Hepatocyte (in vitro differentiated cells): ENCODE results near the gene ALDH18A1. TPM values are rescaled to one million over a fixed set of nuclear protein-coding genes. Genes with fewer than 3 reads are reported as not detected.
A peak's percentile ranks its signal among the peaks of the same experiment; 100 is the strongest.
"Not testable (repeated sequence)": the region's sequence is repeated elsewhere in the genome, so short reads cannot be mapped to it uniquely, and the experiment has no call there.

Experiments
- DNase-seq: peaks from one replicate; pipeline ENCODE4 v3.0.0-alpha.2; 2016; ENCODE audit warnings: low spot score
- H2AFZ ChIP-seq: fragments of 200-600 bp; sonication (generic); 2 replicates; pipeline ENCODE4 v1.6.0; 2016; ENCODE audit warnings: antibody characterized with exemption, mild to moderate bottlenecking
- H3K27ac ChIP-seq: fragments of 200-600 bp; sonication (generic); 2 replicates; pipeline ENCODE4 v1.5.1; 2016; ENCODE audit warnings: mild to moderate bottlenecking
- H3K27me3 ChIP-seq: fragments of 200-600 bp; sonication (generic); 2 replicates; pipeline ENCODE4 v1.6.1; 2016
- H3K36me3 ChIP-seq: fragments of 200-600 bp; sonication (generic); replicated peaks from 2 replicates; pipeline ENCODE4 v1.5.1; 2016; ENCODE audit warnings: low read depth; ENCODE audit not compliant: insufficient read depth
- H3K4me1 ChIP-seq: fragments of 200-600 bp; sonication (generic); 2 replicates; pipeline ENCODE4 v1.5.1; 2016; ENCODE audit warnings: mild to moderate bottlenecking, moderate library complexity; ENCODE audit not compliant: insufficient read depth
- H3K4me2 ChIP-seq: fragments of 200-600 bp; sonication (generic); 2 replicates; pipeline ENCODE4 v1.6.0; 2016
- H3K4me3 ChIP-seq: fragments of 200-600 bp; sonication (generic); 2 replicates; pipeline ENCODE4 v1.5.1; 2016; ENCODE audit warnings: mild to moderate bottlenecking
- H3K79me2 ChIP-seq: fragments of 200-600 bp; sonication (generic); 2 replicates; pipeline ENCODE4 v1.6.0; 2017; ENCODE audit warnings: mild to moderate bottlenecking
- H3K9me2 ChIP-seq: fragments of 200-600 bp; sonication (generic); replicated peaks from 2 replicates; pipeline ENCODE4 v1.6.0; 2017; ENCODE audit warnings: mild to moderate bottlenecking; ENCODE audit not compliant: insufficient read depth
- H3K9me3 ChIP-seq: fragments of 200-600 bp; sonication (generic); 2 replicates; pipeline ENCODE4 v1.5.1; 2016; ENCODE audit warnings: low read depth, mild to moderate bottlenecking
- H4K20me1 ChIP-seq: fragments of 200-600 bp; sonication (generic); 2 replicates; pipeline ENCODE4 v1.6.0; 2016; ENCODE audit warnings: mild to moderate bottlenecking; ENCODE audit not compliant: insufficient read depth, poor library complexity, severe bottlenecking
- EZH2 ChIP-seq: fragments of 200-600 bp; sonication (generic); IDR thresholded peaks from 2 replicates; pipeline ENCODE4 v1.6.1; 2016; ENCODE audit warnings: antibody characterized with exemption, mild to moderate bottlenecking, borderline replicate concordance
- EZH2phosphoT487 ChIP-seq: fragments of 200-600 bp; sonication (generic); IDR thresholded peaks from one replicate; pipeline ENCODE4 v1.6.1; 2018; ENCODE audit warnings: antibody characterized with exemption, mild to moderate bottlenecking, low read depth, moderate library complexity; ENCODE audit not compliant: unreplicated experiment, severe bottlenecking
- WGBS: methylation state at CpG from one replicate; pipeline ENCODE4 v1.1.6; 2016; ENCODE audit warnings: low lambda C conversion rate; ENCODE audit errors: missing lambda C conversion rate; 5-methylcytosine and 5-hydroxymethylcytosine counted together
- polyA plus RNA-seq: library from polyadenylated mRNA; unstranded; fragments of >200 nt; fragmentation: Nextera tagmentation; extraction: Ambion mirVana; gene quantifications from 2 replicates; pipeline ENCODE4 v1.2.1, GENCODE V29; 2016
- total RNA-seq: library from RNA; depleted of rRNA; stranded (reverse); fragments of >200 nt; gene quantifications from 2 replicates; pipeline ENCODE4 v1.2.3, GENCODE V29; 2014
- TF ChIP-seq, protein P1 (sequence below): fragments of 200-600 bp; sonication (generic); IDR thresholded peaks from 2 replicates; pipeline ENCODE4 v1.5.1; 2016; ENCODE audit warnings: antibody characterized with exemption, mild to moderate bottlenecking; ENCODE audit not compliant: poor library complexity

Gene ALDH18A1
- total and polyA plus RNA-seq, 2 experiments from 2014 or later: 105 to 136 TPM

DNA sequence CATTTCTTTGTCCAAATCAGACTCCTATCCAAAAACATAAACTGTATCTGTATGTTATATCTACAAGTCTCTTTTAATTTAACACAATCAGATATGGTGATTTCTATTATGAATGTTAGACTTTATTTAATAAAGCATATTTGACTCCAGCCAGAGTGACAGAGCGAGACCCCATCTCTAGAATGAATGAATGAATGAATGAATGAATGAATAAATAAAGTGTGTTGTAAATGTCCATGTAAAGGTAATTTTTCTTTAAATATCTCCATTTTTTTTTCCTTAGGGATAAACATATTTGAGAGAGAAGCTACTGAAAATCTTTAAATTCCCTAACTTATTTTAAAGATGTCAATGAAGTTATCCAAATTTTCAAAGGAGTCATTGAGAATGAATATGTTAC is 18.1 kb upstream of the ALDH18A1 start:
- H2AFZ ChIP-seq: no peak overlapping the region
- H3K36me3 ChIP-seq: no peaks in the 10 kb centered on the region
- no peaks in the 10 kb centered on the region for H4K20me1 ChIP-seq

DNA sequence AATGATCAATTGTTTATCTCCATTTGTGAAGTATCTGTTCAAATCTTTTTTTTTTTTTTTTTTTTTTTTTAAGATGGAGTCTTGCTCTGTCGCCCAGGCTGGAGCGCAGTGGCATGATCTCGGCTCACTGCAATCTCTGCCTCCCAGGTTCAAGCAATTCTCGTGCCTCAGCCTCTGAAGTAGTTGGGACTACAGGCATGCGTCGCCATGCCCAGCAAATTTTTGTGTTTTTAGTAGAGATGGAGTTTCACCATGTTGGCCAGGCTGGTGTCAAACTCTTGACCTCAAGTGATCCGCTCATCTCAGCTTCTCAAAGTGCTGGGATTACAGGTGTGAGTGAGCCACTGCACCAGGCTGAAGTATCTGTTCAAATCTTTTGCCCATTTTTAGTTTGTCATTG is 16.1 kb upstream of the ALDH18A1 start:
- DNase-seq, H2AFZ ChIP-seq, H3K27me3 ChIP-seq, H3K9me2 ChIP-seq, H3K36me3 ChIP-seq, H3K4me2 ChIP-seq, H3K9me3 ChIP-seq, H3K79me2 ChIP-seq, H3K4me1 ChIP-seq, H3K4me3 ChIP-seq, H3K27ac ChIP-seq, H4K20me1 ChIP-seq: not testable (repeated sequence)
- 96% methylated on average over 7 of the region's 7 CpGs for WGBS

More for the DNA sequence above, 18.1 kb upstream of the ALDH18A1 start:
- no peak overlapping the region for H3K4me3 ChIP-seq
- no peaks in the 10 kb centered on the region for H3K27me3 ChIP-seq
- DNase-seq: no peak
- no peaks in the 10 kb centered on the region for H3K9me3 ChIP-seq
- WGBS: 97% methylated on average over 1 of the region's 1 CpG
- no peak overlapping the region for H3K4me2 ChIP-seq
- no peaks in the 10 kb centered on the region for H3K9me2 ChIP-seq
- TF ChIP-seq, protein P1, sequence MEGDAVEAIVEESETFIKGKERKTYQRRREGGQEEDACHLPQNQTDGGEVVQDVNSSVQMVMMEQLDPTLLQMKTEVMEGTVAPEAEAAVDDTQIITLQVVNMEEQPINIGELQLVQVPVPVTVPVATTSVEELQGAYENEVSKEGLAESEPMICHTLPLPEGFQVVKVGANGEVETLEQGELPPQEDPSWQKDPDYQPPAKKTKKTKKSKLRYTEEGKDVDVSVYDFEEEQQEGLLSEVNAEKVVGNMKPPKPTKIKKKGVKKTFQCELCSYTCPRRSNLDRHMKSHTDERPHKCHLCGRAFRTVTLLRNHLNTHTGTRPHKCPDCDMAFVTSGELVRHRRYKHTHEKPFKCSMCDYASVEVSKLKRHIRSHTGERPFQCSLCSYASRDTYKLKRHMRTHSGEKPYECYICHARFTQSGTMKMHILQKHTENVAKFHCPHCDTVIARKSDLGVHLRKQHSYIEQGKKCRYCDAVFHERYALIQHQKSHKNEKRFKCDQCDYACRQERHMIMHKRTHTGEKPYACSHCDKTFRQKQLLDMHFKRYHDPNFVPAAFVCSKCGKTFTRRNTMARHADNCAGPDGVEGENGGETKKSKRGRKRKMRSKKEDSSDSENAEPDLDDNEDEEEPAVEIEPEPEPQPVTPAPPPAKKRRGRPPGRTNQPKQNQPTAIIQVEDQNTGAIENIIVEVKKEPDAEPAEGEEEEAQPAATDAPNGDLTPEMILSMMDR: no peak
- TF ChIP-seq EZH2: no peak
- no peak for TF ChIP-seq EZH2phosphoT487
- H3K27ac ChIP-seq: peak overlapping the region; percentile 59
- no peaks in the 10 kb centered on the region for H3K4me1 ChIP-seq
- H3K79me2 ChIP-seq: no peaks in the 10 kb centered on the region

DNA sequence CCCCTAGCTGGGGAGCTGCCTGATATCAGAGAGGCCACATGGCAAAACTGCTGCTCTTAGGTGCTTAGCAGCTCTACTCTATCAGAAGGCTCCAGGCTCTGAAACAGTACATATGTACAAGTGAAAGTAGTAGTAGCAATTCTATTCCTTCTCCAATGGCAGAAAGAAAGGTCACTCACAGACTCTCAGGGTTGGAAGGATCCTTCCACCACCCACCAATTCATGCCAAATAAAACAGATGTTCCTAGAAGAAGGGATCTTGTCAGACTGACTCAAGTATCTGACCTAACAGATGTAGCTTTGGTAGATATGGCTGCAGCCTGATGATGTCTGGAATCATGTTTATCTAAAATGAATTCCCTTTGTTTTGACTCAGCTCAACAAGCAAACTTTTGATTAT is 8.0 kb upstream of the ALDH18A1 start:
- Histone ChIP-seq H3K4me3 (no peak overlapping the region), H3K27me3 (no peaks in the 10 kb centered on the region), H3K27ac (no peak overlapping the region), H3K9me2 (no peaks in the 10 kb centered on the region), H4K20me1 (no peaks in the 10 kb centered on the region), H3K4me1 (peaks cover 3% of the 10 kb centered on the region), H3K9me3 (no peaks in the 10 kb centered on the region), H3K4me2 (no peak overlapping the region), H3K36me3 (no peaks in the 10 kb centered on the region), H2AFZ (no peak overlapping the region), H3K79me2 (no peaks in the 10 kb centered on the region)
- TF ChIP-seq EZH2phosphoT487 (no peak), EZH2 (no peak)
- TF ChIP-seq, protein P1: no peak
- no peak for DNase-seq

DNA sequence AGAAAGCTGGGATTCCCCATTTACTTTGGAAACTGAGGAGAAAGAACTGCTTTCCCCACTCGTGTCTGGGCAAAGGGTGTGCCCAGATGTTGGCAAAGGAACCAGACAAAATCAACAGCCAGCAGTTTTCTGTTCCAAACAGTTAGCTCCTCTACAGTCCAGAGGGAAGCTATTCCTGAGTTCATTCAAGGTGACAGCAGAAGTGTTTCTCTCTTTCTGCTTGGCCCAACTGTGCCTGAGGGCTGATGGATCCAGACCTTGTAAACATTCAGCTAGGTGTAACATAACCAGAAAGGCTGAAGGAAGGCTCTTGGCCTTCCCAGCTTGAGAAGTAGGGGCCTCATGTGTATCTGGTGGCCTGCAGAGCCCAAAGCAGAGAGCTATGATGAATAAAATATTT is 7.0 kb upstream of the ALDH18A1 start:
- H3K4me2 ChIP-seq: no peak overlapping the region
- no peaks in the 10 kb centered on the region for H3K9me3 ChIP-seq
- TF ChIP-seq EZH2 (no peak), EZH2phosphoT487 (no peak)
- TF ChIP-seq, protein P1: no peak
- no peaks in the 10 kb centered on the region for H3K27me3 ChIP-seq
- WGBS: 67% methylated on average over 1 of the region's 1 CpG
- H3K79me2 ChIP-seq: no peaks in the 10 kb centered on the region
- H2AFZ ChIP-seq: no peak overlapping the region
- no peaks in the 10 kb centered on the region for H3K36me3 ChIP-seq
- H3K9me2 ChIP-seq: no peaks in the 10 kb centered on the region
- H3K4me3 ChIP-seq: no peak overlapping the region
- peaks cover 3% of the 10 kb centered on the region for H3K4me1 ChIP-seq
- H4K20me1 ChIP-seq: no peaks in the 10 kb centered on the region
- no peak overlapping the region for H3K27ac ChIP-seq
- no peak for DNase-seq
